Ishikawa (cell line): ENCODE data around the gene ZNF174.

Source experiments
- CREB1 ChIP-seq: IDR thresholded peaks from 2 replicates; pipeline ENCODE4 v1.6.1; 2012; ENCODE audit warnings: low read depth
- EGR1 ChIP-seq: IDR thresholded peaks from 2 replicates; pipeline ENCODE4 v1.6.1; 2012
- EP300 ChIP-seq: IDR thresholded peaks from 2 replicates; pipeline ENCODE4 v1.6.1; 2012; ENCODE audit warnings: borderline replicate concordance
- FOXM1 ChIP-seq: IDR thresholded peaks from 2 replicates; pipeline ENCODE4 v1.6.1; 2012; ENCODE audit warnings: low read depth, borderline replicate concordance
- RAD21 ChIP-seq: IDR thresholded peaks from 2 replicates; pipeline ENCODE4 v1.6.1; 2012; ENCODE audit warnings: low read depth
- TAF1 ChIP-seq: IDR thresholded peaks from 2 replicates; pipeline ENCODE4 v1.6.1; 2012; ENCODE audit warnings: low read depth, mild to moderate bottlenecking
- TCF12 ChIP-seq: IDR thresholded peaks from 2 replicates; pipeline ENCODE4 v1.6.1; 2012; ENCODE audit warnings: low read depth
- TEAD4 ChIP-seq: IDR thresholded peaks from 2 replicates; pipeline ENCODE4 v1.6.1; 2012
- ZBTB7A ChIP-seq: IDR thresholded peaks from 2 replicates; pipeline ENCODE4 v1.6.1; 2012; ENCODE audit warnings: low read depth
- TF ChIP-seq, protein P1 (sequence below): IDR thresholded peaks from 2 replicates; pipeline ENCODE4 v1.6.1; 2012
- TF ChIP-seq, protein P2 (sequence below): IDR thresholded peaks from 2 replicates; pipeline ENCODE4 v1.6.1; 2012

DNA sequence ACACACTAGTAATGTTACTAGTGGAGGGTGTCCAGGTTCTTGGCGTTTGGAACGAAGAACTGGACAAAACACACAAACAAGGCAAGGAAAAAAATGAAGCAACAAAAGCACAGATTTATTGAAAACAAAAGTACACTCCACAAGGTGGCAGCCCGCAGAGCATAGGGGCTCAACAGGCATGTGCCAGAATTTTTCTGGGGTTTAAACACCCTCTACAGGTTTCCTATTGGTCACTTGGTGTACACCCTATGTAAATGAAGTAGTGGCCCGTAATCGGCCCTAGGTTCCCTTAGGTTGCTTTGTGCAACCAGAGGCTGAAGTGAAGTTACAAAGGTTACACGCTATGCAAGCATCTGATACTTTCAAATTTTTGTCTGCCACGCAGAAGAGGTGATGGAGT, 37.2 kb upstream of the ZNF174 start:
- TF ChIP-seq EGR1 (no peak), RAD21 (no peak), FOXM1 (no peak), TAF1 (no peak), TEAD4 (no peak), EP300 (no peak), TCF12 (no peak), ZBTB7A (no peak), CREB1 (no peak)
- TF ChIP-seq, protein P1, sequence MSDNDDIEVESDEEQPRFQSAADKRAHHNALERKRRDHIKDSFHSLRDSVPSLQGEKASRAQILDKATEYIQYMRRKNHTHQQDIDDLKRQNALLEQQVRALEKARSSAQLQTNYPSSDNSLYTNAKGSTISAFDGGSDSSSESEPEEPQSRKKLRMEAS, result no peak
- TF ChIP-seq, protein P2, sequence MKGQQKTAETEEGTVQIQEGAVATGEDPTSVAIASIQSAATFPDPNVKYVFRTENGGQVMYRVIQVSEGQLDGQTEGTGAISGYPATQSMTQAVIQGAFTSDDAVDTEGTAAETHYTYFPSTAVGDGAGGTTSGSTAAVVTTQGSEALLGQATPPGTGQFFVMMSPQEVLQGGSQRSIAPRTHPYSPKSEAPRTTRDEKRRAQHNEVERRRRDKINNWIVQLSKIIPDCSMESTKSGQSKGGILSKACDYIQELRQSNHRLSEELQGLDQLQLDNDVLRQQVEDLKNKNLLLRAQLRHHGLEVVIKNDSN, result no peak
